ENCODE results near the gene SH3PXD2A. TPM values are rescaled to one million over a fixed set of nuclear protein-coding genes. Genes with fewer than 3 reads are reported as not detected.

Gene SH3PXD2A
- total RNA-seq, 1 donor from 2014 or later = 17.3 TPM

GRCh38 chr10:103805781-103806180 lies 49.6 kb downstream of the SH3PXD2A start:
- Mint-ChIP-seq H3K9me3 (ENCODE audit: unreplicated experiment) (no peaks in the 10 kb centered on the region), H3K36me3 (ENCODE audit: low read depth, unreplicated experiment) (peaks cover 5% of the 10 kb centered on the region), H3K4me3 (ENCODE audit: unreplicated experiment) (no peak overlapping the region), H3K27me3 (ENCODE audit: low read depth, unreplicated experiment) (peaks cover 7% of the 10 kb centered on the region), H3K4me1 (ENCODE audit: low read depth, unreplicated experiment) (peaks cover 7% of the 10 kb centered on the region), H3K27ac (ENCODE audit: unreplicated experiment) (no peak overlapping the region)
- no peak for FAIRE-seq
- H3K9me3 ChIP-seq (ENCODE audit: insufficient read depth, low read depth, low read length) = no peaks in the 10 kb centered on the region
- no peak for DNase-seq (ENCODE audit: low read depth)
- peaks cover 10% of the 10 kb centered on the region for H3K4me1 ChIP-seq (ENCODE audit: insufficient read depth, low read length)
- no peak overlapping the region for H3K27ac ChIP-seq (ENCODE audit: low read depth, low read length)
- TF ChIP-seq CTCF (IDR thresholded peaks at IDR 0.05; ENCODE audit: insufficient read depth, low read depth, low read length) (no peak), EZH2 (IDR thresholded peaks at IDR 0.05; ENCODE audit: insufficient read depth, low read length) (no peak)
- H3K4me2 ChIP-seq (ENCODE audit: low read length) = no peak overlapping the region
- no peaks in the 10 kb centered on the region for H3K36me3 ChIP-seq (ENCODE audit: insufficient read depth, low read length)
- H4K20me1 ChIP-seq (ENCODE audit: insufficient read depth, low read length) = peaks cover 25% of the 10 kb centered on the region
- H2AFZ ChIP-seq (ENCODE audit: low read depth, low read length) = no peak overlapping the region
- no peak overlapping the region for H3K9ac ChIP-seq (ENCODE audit: low read length)
- H3K4me3 ChIP-seq (ENCODE audit: insufficient read depth, low read depth, low read length) = no peak overlapping the region
- H3K27me3 ChIP-seq (ENCODE audit: insufficient read depth, low read length) = no peaks in the 10 kb centered on the region
- no peaks in the 10 kb centered on the region for H3K79me2 ChIP-seq (ENCODE audit: insufficient read depth, low read length)

GRCh38 chr10:103804871-103805270 lies 50.5 kb downstream of the SH3PXD2A start:
- TF ChIP-seq EZH2 (IDR thresholded peaks at IDR 0.05; ENCODE audit: insufficient read depth, low read length) = no peak
- no peak for TF ChIP-seq CTCF (IDR thresholded peaks at IDR 0.05; ENCODE audit: insufficient read depth, low read depth, low read length)
- no peak overlapping the region for H3K9ac ChIP-seq (ENCODE audit: low read length)
- no peaks in the 10 kb centered on the region for H3K9me3 Mint-ChIP-seq (ENCODE audit: unreplicated experiment)
- no peak for DNase-seq (ENCODE audit: low read depth)
- H3K4me3 ChIP-seq (ENCODE audit: insufficient read depth, low read depth, low read length) = no peak overlapping the region
- H3K36me3 ChIP-seq (ENCODE audit: insufficient read depth, low read length) = no peaks in the 10 kb centered on the region
- H3K4me1 ChIP-seq (ENCODE audit: insufficient read depth, low read length) = peaks cover 10% of the 10 kb centered on the region
- no peak overlapping the region for H3K27ac Mint-ChIP-seq (ENCODE audit: unreplicated experiment)
- H3K27me3 ChIP-seq (ENCODE audit: insufficient read depth, low read length) = no peaks in the 10 kb centered on the region
- H3K4me1 Mint-ChIP-seq (ENCODE audit: low read depth, unreplicated experiment) = peaks cover 12% of the 10 kb centered on the region
- H3K36me3 Mint-ChIP-seq (ENCODE audit: low read depth, unreplicated experiment) = peaks cover 5% of the 10 kb centered on the region
- no peaks in the 10 kb centered on the region for H3K9me3 ChIP-seq (ENCODE audit: insufficient read depth, low read depth, low read length)
- H3K79me2 ChIP-seq (ENCODE audit: insufficient read depth, low read length) = no peaks in the 10 kb centered on the region
- H4K20me1 ChIP-seq (ENCODE audit: insufficient read depth, low read length) = peaks cover 20% of the 10 kb centered on the region
- no peak overlapping the region for H3K4me2 ChIP-seq (ENCODE audit: low read length)
- FAIRE-seq = no peak
- H3K4me3 Mint-ChIP-seq (ENCODE audit: unreplicated experiment) = no peak overlapping the region
- H3K27me3 Mint-ChIP-seq (ENCODE audit: low read depth, unreplicated experiment) = peaks cover 7% of the 10 kb centered on the region
- H2AFZ ChIP-seq (ENCODE audit: low read depth, low read length) = no peak overlapping the region
- H3K27ac ChIP-seq (ENCODE audit: low read depth, low read length) = no peak overlapping the region

- Mint-ChIP-seq H3K27ac (ENCODE audit: unreplicated experiment) (no peak overlapping the region), H3K9me3 (ENCODE audit: unreplicated experiment) (no peaks in the 10 kb centered on the region), H3K4me3 (ENCODE audit: unreplicated experiment) (no peak overlapping the region), H3K4me1 (ENCODE audit: low read depth, unreplicated experiment) (peaks cover 20% of the 10 kb centered on the region), H3K27me3 (ENCODE audit: low read depth, unreplicated experiment) (peaks cover 7% of the 10 kb centered on the region), H3K36me3 (ENCODE audit: low read depth, unreplicated experiment) (peaks cover 5% of the 10 kb centered on the region)
- Histone ChIP-seq H3K9me3 (ENCODE audit: insufficient read depth, low read depth, low read length) (no peaks in the 10 kb centered on the region), H2AFZ (ENCODE audit: low read depth, low read length) (no peak overlapping the region), H3K4me3 (ENCODE audit: insufficient read depth, low read depth, low read length) (no peak overlapping the region), H3K27me3 (ENCODE audit: insufficient read depth, low read length) (no peaks in the 10 kb centered on the region), H3K27ac (ENCODE audit: low read depth, low read length) (no peak overlapping the region), H4K20me1 (ENCODE audit: insufficient read depth, low read length) (peaks cover 20% of the 10 kb centered on the region), H3K9ac (ENCODE audit: low read length) (no peak overlapping the region), H3K4me1 (ENCODE audit: insufficient read depth, low read length) (peaks cover 10% of the 10 kb centered on the region), H3K79me2 (ENCODE audit: insufficient read depth, low read length) (no peaks in the 10 kb centered on the region), H3K4me2 (ENCODE audit: low read length) (no peak overlapping the region), H3K36me3 (ENCODE audit: insufficient read depth, low read length) (no peaks in the 10 kb centered on the region)
- no peak for TF ChIP-seq CTCF (IDR thresholded peaks at IDR 0.05; ENCODE audit: insufficient read depth, low read depth, low read length)
- no peak for TF ChIP-seq EZH2 (IDR thresholded peaks at IDR 0.05; ENCODE audit: insufficient read depth, low read length)
- DNase-seq (ENCODE audit: low read depth) = no peak
- no peak for FAIRE-seq
These were observed 51.4 kb downstream of the SH3PXD2A start for GRCh38 chr10:103803941-103804340.
